ENCODE measurements around the gene LTB4R. TPM values are rescaled to one million over a fixed set of nuclear protein-coding genes. Genes with fewer than 3 reads are reported as not detected.

LTB4R gene
- polyA plus RNA-seq, 1 donor from 2014 or later = 4.3 TPM

GRCh38 chr14:24278424-24278823, 32.9 kb upstream of the LTB4R start:
- H3K9me2 ChIP-seq (ENCODE audit: insufficient read depth, low read length) = no peaks in the 10 kb centered on the region
- no peaks in the 10 kb centered on the region for H3F3A ChIP-seq (ENCODE audit: insufficient read depth, low read length, poor library complexity, severe bottlenecking)
- H3K4me2 ChIP-seq (ENCODE audit: low read length) = no peak overlapping the region
- no peaks in the 10 kb centered on the region for H3K36me3 ChIP-seq (ENCODE audit: insufficient read depth, low read length)
- H3K4me3 ChIP-seq (ENCODE audit: low read length) = no peak overlapping the region
- no peaks in the 10 kb centered on the region for H4K20me1 ChIP-seq (ENCODE audit: insufficient read depth)
- no peaks in the 10 kb centered on the region for H3K9me3 ChIP-seq (ENCODE audit: low read length)
- no peak overlapping the region for H2AFZ ChIP-seq (ENCODE audit: low read depth, low read length)
- no peak overlapping the region for H3K9ac ChIP-seq (ENCODE audit: low read length)
- H3K27me3 ChIP-seq (ENCODE audit: insufficient read depth, low read depth, low read length) = no peaks in the 10 kb centered on the region
- TF ChIP-seq MXI1 (conservative IDR thresholded peaks at IDR 0.05; ENCODE audit: poor library complexity, severe bottlenecking) (no peak), SMC3 (conservative IDR thresholded peaks at IDR 0.05; ENCODE audit: poor library complexity) (no peak), POLR2AphosphoS5 (IDR thresholded peaks at IDR 0.05) (no peak), CTCF (IDR thresholded peaks at IDR 0.05; ENCODE audit: poor library complexity, severe bottlenecking) (no peak), RAD21 (conservative IDR thresholded peaks at IDR 0.05) (no peak), REST (IDR thresholded peaks at IDR 0.05; ENCODE audit: borderline replicate concordance) (no peak), TAF1 (IDR thresholded peaks at IDR 0.05; ENCODE audit: low read depth) (no peak), EZH2 (IDR thresholded peaks at IDR 0.05; ENCODE audit: borderline replicate concordance, insufficient read depth, low read length, poor library complexity, severe bottlenecking) (no peak), EP300 (conservative IDR thresholded peaks at IDR 0.05; ENCODE audit: poor library complexity, severe bottlenecking) (no peak)
- no peaks in the 10 kb centered on the region for H3K79me2 ChIP-seq (replicated peaks; ENCODE audit: insufficient read depth, low read length)
- no peak overlapping the region for H3K27ac ChIP-seq (ENCODE audit: low read length)

GRCh38 chr14:24279301-24280186, 31.8 kb upstream of the LTB4R start:
- no peak overlapping the region for H3K27ac ChIP-seq (ENCODE audit: low read length)
- TF ChIP-seq REST (IDR thresholded peaks at IDR 0.05; ENCODE audit: borderline replicate concordance) (no peak), CTCF (IDR thresholded peaks at IDR 0.05; ENCODE audit: poor library complexity, severe bottlenecking) (no peak), SMC3 (conservative IDR thresholded peaks at IDR 0.05; ENCODE audit: poor library complexity) (no peak), EP300 (conservative IDR thresholded peaks at IDR 0.05; ENCODE audit: poor library complexity, severe bottlenecking) (no peak), EZH2 (IDR thresholded peaks at IDR 0.05; ENCODE audit: borderline replicate concordance, insufficient read depth, low read length, poor library complexity, severe bottlenecking) (no peak), TAF1 (IDR thresholded peaks at IDR 0.05; ENCODE audit: low read depth) (no peak), RAD21 (conservative IDR thresholded peaks at IDR 0.05) (no peak), POLR2AphosphoS5 (IDR thresholded peaks at IDR 0.05) (no peak), MXI1 (conservative IDR thresholded peaks at IDR 0.05; ENCODE audit: poor library complexity, severe bottlenecking) (no peak)
- H3K36me3 ChIP-seq (ENCODE audit: insufficient read depth, low read length) = no peaks in the 10 kb centered on the region
- H3K4me3 ChIP-seq (ENCODE audit: low read length) = no peak overlapping the region
- H3F3A ChIP-seq (ENCODE audit: insufficient read depth, low read length, poor library complexity, severe bottlenecking) = no peaks in the 10 kb centered on the region
- no peaks in the 10 kb centered on the region for H4K20me1 ChIP-seq (ENCODE audit: insufficient read depth)
- H3K27me3 ChIP-seq (ENCODE audit: insufficient read depth, low read depth, low read length) = no peaks in the 10 kb centered on the region
- no peak overlapping the region for H3K9ac ChIP-seq (ENCODE audit: low read length)
- H3K4me2 ChIP-seq (ENCODE audit: low read length) = no peak overlapping the region
- H3K79me2 ChIP-seq (replicated peaks; ENCODE audit: insufficient read depth, low read length) = no peaks in the 10 kb centered on the region
- H3K9me3 ChIP-seq (ENCODE audit: low read length) = no peaks in the 10 kb centered on the region
- no peak overlapping the region for H2AFZ ChIP-seq (ENCODE audit: low read depth, low read length)
- H3K9me2 ChIP-seq (ENCODE audit: insufficient read depth, low read length) = no peaks in the 10 kb centered on the region
